B cell (primary cell): ENCODE measurements around the gene MAPRE3. TPM values are rescaled to one million over a fixed set of nuclear protein-coding genes. Genes with fewer than 3 reads are reported as not detected.

Source experiments
- ATAC-seq: fragments of 200-7000 bp; cut with Tn5 transposase; one replicate; pipeline ENCODE4 v1.10.0; 2021; ENCODE audit warnings: low read depth, mild to moderate bottlenecking, moderate number of reproducible peaks, moderate library complexity
- CTCF ChIA-PET: fragments of 350-600 bp; sonication (Branson Sonifier 250); formaldehyde crosslinking; loops from one replicate; lab custom pipeline; 2021; ENCODE audit warnings: antibody characterized with exemption, inconsistent platforms; lab: Charles Lee
- POLR2A ChIA-PET: fragments of 350-600 bp; sonication (Branson Sonifier 250); formaldehyde crosslinking; loops from one replicate; lab custom pipeline; 2021; ENCODE audit warnings: antibody characterized with exemption; lab: Charles Lee
- DNase-seq: peaks from one replicate; pipeline ENCODE4 v3.0.0; 2013
- H2AFZ ChIP-seq: 2 replicates; pipeline ENCODE4 v1.6.1; 2012; ENCODE audit warnings: mild to moderate bottlenecking, low read depth, low read length; ENCODE audit not compliant: insufficient read depth, poor library complexity, severe bottlenecking
- H3K27ac ChIP-seq, 2 donors: 1 replicate in 1 of 2; 2 replicates in 1 of 2; pipeline ENCODE4 v1.5.1; 2012 to 2013; ENCODE audit warnings: low read length in 2 of 2, mild to moderate bottlenecking in 2 of 2, moderate library complexity in 1 of 2
- H3K27me3 ChIP-seq, 4 experiments: fragments of 200-600 bp in 1 of 4; sonication (generic) in 1 of 4; replicated peaks in 1 of 4; 1 replicate in 2 of 4; 2 replicates in 2 of 4; pipeline versions ENCODE4 v1.6.1 to v1.7.0; 2013 to 2016; ENCODE audit warnings: low read length in 3 of 4, mild to moderate bottlenecking in 2 of 4, mixed read lengths in 1 of 4, moderate library complexity in 1 of 4; ENCODE audit not compliant: insufficient read depth in 4 of 4, control insufficient read depth in 3 of 4; ENCODE audit errors: control extremely low read depth in 1 of 4
- H3K36me3 ChIP-seq, 2 experiments: replicated peaks in 1 of 2; 1 replicate in 1 of 2; 2 replicates in 1 of 2; pipeline versions ENCODE4 v1.6.1 to v1.7.1; 2013; ENCODE audit warnings: low read length in 1 of 2; ENCODE audit not compliant: insufficient read depth in 2 of 2, control insufficient read depth in 1 of 2; ENCODE audit errors: control extremely low read depth in 1 of 2, extremely low read depth in 1 of 2
- H3K4me1 ChIP-seq, 2 donors: fragments of 200-600 bp in 1 of 2; sonication (generic) in 1 of 2; 1 replicate in 1 of 2; 2 replicates in 1 of 2; pipeline versions ENCODE4 v1.5.1 to v1.6.1; 2013 to 2017; ENCODE audit warnings: low read length in 2 of 2; ENCODE audit not compliant: control insufficient read depth in 2 of 2, insufficient read depth in 2 of 2
- H3K4me2 ChIP-seq: replicated peaks from 2 replicates; pipeline ENCODE3; 2012; ENCODE audit warnings: mild to moderate bottlenecking, low read depth, low read length; ENCODE audit not compliant: poor library complexity, severe bottlenecking
- H3K4me3 ChIP-seq, 5 experiments: fragments of 200-600 bp in 1 of 5; sonication (generic) in 1 of 5; 1 replicate in 3 of 5; 2 replicates in 2 of 5; pipeline versions ENCODE4 v1.5.1 to v1.7.0; 2011 to 2016; ENCODE audit warnings: low read length in 4 of 5, mild to moderate bottlenecking in 4 of 5, low read depth in 2 of 5, control low read depth in 1 of 5, moderate library complexity in 1 of 5; ENCODE audit not compliant: insufficient read depth in 1 of 5; ENCODE audit errors: control extremely low read depth in 1 of 5, extremely low read depth in 1 of 5
- H3K79me2 ChIP-seq: fragments of 200-600 bp; sonication (generic); one replicate; pipeline ENCODE4 v1.6.0; 2016; ENCODE audit warnings: low read length; ENCODE audit not compliant: control insufficient read depth, insufficient read depth
- H3K9ac ChIP-seq: fragments of 200-600 bp; sonication (generic); 2 replicates; pipeline ENCODE4 v1.6.1; 2017; ENCODE audit warnings: mild to moderate bottlenecking, low read length, moderate library complexity
- H3K9me3 ChIP-seq, 3 donors: one replicate each; pipeline versions ENCODE4 v1.6.1 to v1.7.1; 2013; ENCODE audit warnings: low read length in 2 of 3; ENCODE audit not compliant: control insufficient read depth in 2 of 3, insufficient read depth in 1 of 3; ENCODE audit errors: control extremely low read depth in 1 of 3
- H4K20me1 ChIP-seq: 2 replicates; pipeline ENCODE4 v1.6.0; 2012; ENCODE audit warnings: mild to moderate bottlenecking, low read length; ENCODE audit not compliant: insufficient read depth, control insufficient read depth, poor library complexity, severe bottlenecking
- H3K27ac Mint-ChIP-seq: one replicate; pipeline ENCODE4 v1.8.0; 2021; ENCODE audit warnings: mixed read lengths
- H3K27me3 Mint-ChIP-seq: one replicate; pipeline ENCODE4 v1.8.0; 2021; ENCODE audit warnings: mixed read lengths
- H3K4me1 Mint-ChIP-seq: one replicate; pipeline ENCODE4 v1.8.0; 2021; ENCODE audit warnings: mixed read lengths
- H3K4me3 Mint-ChIP-seq: one replicate; pipeline ENCODE4 v1.8.0; 2021; ENCODE audit warnings: mixed read lengths
- H3K9me3 Mint-ChIP-seq: one replicate; pipeline ENCODE4 v1.8.0; 2022; ENCODE audit warnings: mixed read lengths; ENCODE audit not compliant: insufficient read depth
- EZH2 ChIP-seq: IDR thresholded peaks from 2 replicates; pipeline ENCODE4 v1.6.1; 2012; ENCODE audit warnings: borderline replicate concordance, low read depth, mild to moderate bottlenecking, moderate library complexity, low read length; ENCODE audit not compliant: insufficient read depth, poor library complexity, severe bottlenecking
- WGBS: methylation state at CpG from one replicate; pipeline ENCODE4 v1.1.5; 2013; ENCODE audit warnings: missing lambda C conversion rate; ENCODE audit not compliant: insufficient coverage; 5-methylcytosine and 5-hydroxymethylcytosine counted together
- intact Hi-C: fragments of 100-400 bp; cut with micrococcal nuclease; formaldehyde crosslinking; loops from one replicate; pipeline ENCODE4 v1.10.0; 2022
- polyA plus RNA-seq: library from polyadenylated mRNA; depleted of rRNA; stranded (reverse); fragments of >200 nt; gene quantifications from 2 replicates; pipeline ENCODE4 v1.2.3, GENCODE V29; 2012
- total RNA-seq, 2 donors: library from RNA; stranded (reverse); fragments of 120-200 nt in 1 of 2; gene quantifications; 1 replicate in 1 of 2; 2 replicates in 1 of 2; pipeline versions ENCODE4 v1.2.3 to v1.2.4, GENCODE V29; 2013 to 2022
- TF ChIP-seq, protein P1 (sequence below): fragments of 200-600 bp; IDR thresholded peaks from one replicate; pipeline ENCODE4 v1.8.0; 2022; ENCODE audit warnings: antibody characterized with exemption, mild to moderate bottlenecking

The MAPRE3 gene
- total and polyA plus RNA-seq, 2 donors (not counting 1 experiment from before 2014, with no cell fraction given): 5.4 to 9.8 TPM

- H3K27me3 ChIP-seq: no peaks in the 10 kb centered on the region
- ChIA-PET CTCF (no interaction called here), POLR2A (no interaction called here)
- WGBS: 100% methylated on average over 6 of the region's 6 CpGs
- no peak overlapping the region for H3K4me2 ChIP-seq
- H3K9ac ChIP-seq: no peak overlapping the region
- no peak for TF ChIP-seq EZH2
- TF ChIP-seq, protein P1, sequence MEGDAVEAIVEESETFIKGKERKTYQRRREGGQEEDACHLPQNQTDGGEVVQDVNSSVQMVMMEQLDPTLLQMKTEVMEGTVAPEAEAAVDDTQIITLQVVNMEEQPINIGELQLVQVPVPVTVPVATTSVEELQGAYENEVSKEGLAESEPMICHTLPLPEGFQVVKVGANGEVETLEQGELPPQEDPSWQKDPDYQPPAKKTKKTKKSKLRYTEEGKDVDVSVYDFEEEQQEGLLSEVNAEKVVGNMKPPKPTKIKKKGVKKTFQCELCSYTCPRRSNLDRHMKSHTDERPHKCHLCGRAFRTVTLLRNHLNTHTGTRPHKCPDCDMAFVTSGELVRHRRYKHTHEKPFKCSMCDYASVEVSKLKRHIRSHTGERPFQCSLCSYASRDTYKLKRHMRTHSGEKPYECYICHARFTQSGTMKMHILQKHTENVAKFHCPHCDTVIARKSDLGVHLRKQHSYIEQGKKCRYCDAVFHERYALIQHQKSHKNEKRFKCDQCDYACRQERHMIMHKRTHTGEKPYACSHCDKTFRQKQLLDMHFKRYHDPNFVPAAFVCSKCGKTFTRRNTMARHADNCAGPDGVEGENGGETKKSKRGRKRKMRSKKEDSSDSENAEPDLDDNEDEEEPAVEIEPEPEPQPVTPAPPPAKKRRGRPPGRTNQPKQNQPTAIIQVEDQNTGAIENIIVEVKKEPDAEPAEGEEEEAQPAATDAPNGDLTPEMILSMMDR: no peak
- no peak overlapping the region for H2AFZ ChIP-seq
- H3K4me3 Mint-ChIP-seq: peak overlapping the region; percentile 47
- intact Hi-C loops: no loop called here
- peaks cover 48% of the 10 kb centered on the region for H3K4me1 Mint-ChIP-seq
- no peaks in the 10 kb centered on the region for H3K9me3 ChIP-seq
- H3K27ac Mint-ChIP-seq: peak overlapping the region; percentile 11
- H3K27me3 Mint-ChIP-seq: no peaks in the 10 kb centered on the region
- H4K20me1 ChIP-seq: peaks cover 17% of the 10 kb centered on the region
- peaks cover 39% of the 10 kb centered on the region for H3K79me2 ChIP-seq
- no peak for ATAC-seq
- peaks cover 6 to 35% of the 10 kb centered on the region in 2 experiments for H3K36me3 ChIP-seq
- DNase-seq: no peak
- peaks cover 20 to 28% of the 10 kb centered on the region in 2 donors for H3K4me1 ChIP-seq
- no peaks in the 10 kb centered on the region for H3K9me3 Mint-ChIP-seq
- H3K27ac ChIP-seq: no peak overlapping the region
- H3K4me3 ChIP-seq: no peak overlapping the region
Observed at GRCh38 chr2:27069436-27069835, 99.0 kb downstream of the MAPRE3 start.

DNA sequence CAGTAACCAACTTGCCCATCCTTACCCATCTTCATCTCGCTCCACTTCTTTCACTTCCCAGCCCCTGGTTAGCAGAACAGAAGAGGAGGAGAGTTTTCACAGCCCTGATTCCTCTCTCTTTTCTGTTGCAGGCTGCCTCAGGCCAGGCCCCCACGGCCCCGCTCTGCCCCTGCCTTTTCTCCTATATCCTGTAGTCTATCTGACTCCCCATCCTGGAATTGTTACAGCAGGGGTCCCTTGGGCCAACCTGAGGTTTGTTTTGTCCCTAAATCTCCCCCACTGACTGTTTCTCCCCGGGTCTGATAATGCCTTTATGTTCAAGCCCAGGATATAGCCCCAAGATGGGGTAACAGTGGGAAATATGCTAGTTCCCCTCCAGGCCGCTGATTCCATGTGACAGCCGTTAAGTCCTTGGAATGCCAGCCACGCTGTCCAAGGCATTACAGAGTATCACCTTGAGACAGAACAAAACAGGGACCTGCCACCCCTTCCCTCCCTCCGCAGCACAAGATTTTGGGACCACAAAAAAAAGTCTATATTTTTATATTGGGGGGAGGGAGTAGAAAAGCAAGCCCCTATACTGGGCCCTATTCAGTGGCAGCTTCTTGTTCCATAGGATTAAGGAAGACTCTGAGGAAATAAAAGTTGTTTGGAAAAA, 99.7 kb downstream of the MAPRE3 start:
- CTCF ChIA-PET: interaction anchor here (0.6 to 3.3 kb wide), 2 partner anchors 17 to 233 kb away, joined by 3 to 10 read pairs; partner anchors contain the start of gene KHK

More for the DNA sequence above, 99.7 kb downstream of the MAPRE3 start:
- H2AFZ ChIP-seq: no peak overlapping the region
- H3K9me3 Mint-ChIP-seq: no peaks in the 10 kb centered on the region
- H3K79me2 ChIP-seq: peaks cover 39% of the 10 kb centered on the region
- H3K4me3 ChIP-seq: peak overlapping the region in 2 of 5 experiments; percentile 88 to 91
- H3K27ac Mint-ChIP-seq: peak overlapping the region; percentile 95
- H3K27ac ChIP-seq: peak overlapping the region in 1 of 2 donors; percentile 87
- peak overlapping the region; percentile 83 for H3K9ac ChIP-seq
- H3K4me2 ChIP-seq: peak overlapping the region; percentile 90
- peaks cover 6 to 35% of the 10 kb centered on the region in 2 experiments for H3K36me3 ChIP-seq
- TF ChIP-seq EZH2: no peak
- TF ChIP-seq, protein P1: no peak
- peaks cover 26 to 34% of the 10 kb centered on the region in 2 donors for H3K4me1 ChIP-seq
- no peaks in the 10 kb centered on the region for H3K27me3 Mint-ChIP-seq
- H4K20me1 ChIP-seq: peaks cover 17% of the 10 kb centered on the region
- DNase-seq (no peak), ATAC-seq (no peak)
- intact Hi-C loops: loop anchor here (2.0 kb wide), 1 partner anchor 301 kb away; the partner anchor contains the start of genes EIF2B4 and SNX17
- no peaks in the 10 kb centered on the region for H3K27me3 ChIP-seq
- no peaks in the 10 kb centered on the region for H3K9me3 ChIP-seq
- WGBS: 89% methylated on average over 7 of the region's 8 CpGs
- H3K4me3 Mint-ChIP-seq: peak overlapping the region; percentile 99
- POLR2A ChIA-PET: interaction anchor here (3.4 kb wide), 1 partner anchor 20 kb away, joined by 48 read pairs; the partner anchor contains the start of gene AGBL5
- peaks cover 53% of the 10 kb centered on the region for H3K4me1 Mint-ChIP-seq
